Measurements from ENCODE around the gene AHNAK.

- no peak for TF ChIP-seq CTCF (conservative IDR thresholded peaks at IDR 0.05; ENCODE audit: low read length)
- TF ChIP-seq EZH2phosphoT487 (IDR thresholded peaks at IDR 0.05; ENCODE audit: borderline replicate concordance, low read depth, low read length) = no peak
These were observed 9.0 kb upstream of the AHNAK start for GRCh38 chr11:62555464-62556107.

All from OCI-LY7 (cell line).